Measurements from ENCODE around the gene RNF150. TPM values are rescaled to one million over a fixed set of nuclear protein-coding genes. Genes with fewer than 3 reads are reported as not detected.

The RNF150 gene
- polyA plus RNA-seq, 2 of the 4 experiments (the other 2 are of a cell fraction): 0.21 to 0.34 TPM

DNA sequence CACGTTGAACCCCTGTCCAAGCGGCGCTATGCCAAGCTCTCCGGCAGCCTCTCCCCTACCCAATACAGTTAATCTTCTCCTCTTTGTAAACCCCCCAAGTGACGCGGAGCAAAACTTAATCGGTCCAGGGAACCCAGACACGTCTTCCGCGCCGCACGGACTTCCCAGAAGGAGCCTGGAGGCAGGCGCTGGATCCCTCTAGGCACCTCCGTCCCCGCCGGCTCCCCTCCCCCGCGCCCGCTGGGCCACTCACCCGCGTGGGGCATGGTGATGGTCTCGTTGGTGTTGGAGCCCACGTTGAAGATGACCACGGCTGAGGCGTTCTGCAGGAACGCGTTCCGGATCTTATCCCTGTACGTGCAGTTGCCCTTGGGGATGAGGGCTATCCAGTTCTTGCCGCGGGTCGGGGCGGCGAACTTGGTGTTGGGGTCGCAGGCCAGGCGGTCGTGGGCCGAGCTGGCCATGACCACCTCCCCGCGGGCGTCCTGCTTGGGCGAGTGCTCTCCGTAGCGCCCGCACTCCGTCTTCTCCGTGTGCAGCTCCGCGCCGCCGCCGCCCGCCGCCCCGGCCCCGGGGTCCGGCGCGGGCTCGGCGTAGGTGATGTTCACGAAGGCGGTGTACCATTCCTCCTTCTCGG, 1.1 kb downstream of the RNF150 start:
- peak overlapping the region; percentile 51 to 84; a peak in 5 of 6 replicates for H3K27ac ChIP-seq
- POLR2A ChIA-PET: no interaction called here
- peak in 1 of 2 experiments; percentile 3; a peak in 2 of 6 replicates for ATAC-seq
- FAIRE-seq: no peak
- CTCF ChIA-PET: interaction anchor here (0.7 to 4.4 kb wide), 4 partner anchors 244 to 272 kb away, joined by 3 to 47 read pairs (median 4); no protein-coding TSS in a partner anchor
- 0 out of 3 replicates have a peak, but pooled peaks cover 3% of the 10 kb centered on the region for H3K4me1 ChIP-seq
- no peaks in the 10 kb centered on the region for H3K9me3 ChIP-seq
- TF ChIP-seq HDAC2 (IDR thresholded peaks at IDR 0.05): no peak
- TF ChIP-seq SMC3 (IDR thresholded peaks at IDR 0.05): no peak
- TF ChIP-seq HOXB5 (CRISPR knock-in tag; IDR thresholded peaks at IDR 0.05): no peak
- TF ChIP-seq NR3C1 (IDR thresholded peaks at IDR 0.05): no peak
- TF ChIP-seq, protein P1, sequence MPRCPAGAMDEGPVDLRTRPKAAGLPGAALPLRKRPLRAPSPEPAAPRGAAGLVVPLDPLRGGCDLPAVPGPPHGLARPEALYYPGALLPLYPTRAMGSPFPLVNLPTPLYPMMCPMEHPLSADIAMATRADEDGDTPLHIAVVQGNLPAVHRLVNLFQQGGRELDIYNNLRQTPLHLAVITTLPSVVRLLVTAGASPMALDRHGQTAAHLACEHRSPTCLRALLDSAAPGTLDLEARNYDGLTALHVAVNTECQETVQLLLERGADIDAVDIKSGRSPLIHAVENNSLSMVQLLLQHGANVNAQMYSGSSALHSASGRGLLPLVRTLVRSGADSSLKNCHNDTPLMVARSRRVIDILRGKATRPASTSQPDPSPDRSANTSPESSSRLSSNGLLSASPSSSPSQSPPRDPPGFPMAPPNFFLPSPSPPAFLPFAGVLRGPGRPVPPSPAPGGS (IDR thresholded peaks at IDR 0.05): no peak
- no peak for TF ChIP-seq EP300 (IDR thresholded peaks at IDR 0.05)
- TF ChIP-seq RARB (CRISPR knock-in tag; IDR thresholded peaks at IDR 0.05): no peak
- TF ChIP-seq POLR2A (IDR thresholded peaks at IDR 0.05; ENCODE audit: low read length): no peak
- TF ChIP-seq RNF2 (IDR thresholded peaks at IDR 0.05; ENCODE audit: borderline replicate concordance, low read depth): no peak
- H3K4me2 ChIP-seq: peak overlapping the region; percentile 97
- H3K4me3 ChIP-seq: peak overlapping the region; percentile 67
- WGBS (ENCODE audit: missing lambda C conversion rate): 83% methylated on average over 12 of the region's 64 CpGs
- no peak for DNase-seq (ENCODE audit: low read depth in 1 of 2, low spot score in 1 of 2)

DNA sequence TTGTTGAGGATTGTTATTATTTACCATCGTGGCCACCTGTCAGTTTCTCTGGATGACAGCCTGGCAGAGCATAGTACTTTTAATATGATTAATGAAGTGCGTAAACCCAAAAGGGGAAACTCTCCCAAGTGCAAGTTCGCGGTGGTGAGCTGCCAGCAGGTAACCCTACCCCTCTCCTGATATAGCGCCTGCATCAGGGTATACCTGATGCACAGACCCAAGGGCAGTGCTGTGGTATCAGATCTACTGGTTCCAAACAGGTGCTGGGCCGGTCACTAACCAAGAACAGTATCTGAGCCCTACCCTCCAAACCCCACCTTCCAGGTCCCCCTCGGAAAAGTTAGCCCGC, 1.6 kb downstream of the RNF150 start:
- Histone ChIP-seq H3K4me1 (0 out of 3 replicates have a peak, but pooled peaks cover 3% of the 10 kb centered on the region), H3K4me3 (no peak overlapping the region), H3K4me2 (peak overlapping the region; percentile 97; the same call in 1 of the 3 replicates), H3K27ac (no peak overlapping the region), H3K9me3 (no peaks in the 10 kb centered on the region)
- no peak for FAIRE-seq
- TF ChIP-seq KDM5A (IDR thresholded peaks at IDR 0.05): no peak
- TF ChIP-seq, protein P2, sequence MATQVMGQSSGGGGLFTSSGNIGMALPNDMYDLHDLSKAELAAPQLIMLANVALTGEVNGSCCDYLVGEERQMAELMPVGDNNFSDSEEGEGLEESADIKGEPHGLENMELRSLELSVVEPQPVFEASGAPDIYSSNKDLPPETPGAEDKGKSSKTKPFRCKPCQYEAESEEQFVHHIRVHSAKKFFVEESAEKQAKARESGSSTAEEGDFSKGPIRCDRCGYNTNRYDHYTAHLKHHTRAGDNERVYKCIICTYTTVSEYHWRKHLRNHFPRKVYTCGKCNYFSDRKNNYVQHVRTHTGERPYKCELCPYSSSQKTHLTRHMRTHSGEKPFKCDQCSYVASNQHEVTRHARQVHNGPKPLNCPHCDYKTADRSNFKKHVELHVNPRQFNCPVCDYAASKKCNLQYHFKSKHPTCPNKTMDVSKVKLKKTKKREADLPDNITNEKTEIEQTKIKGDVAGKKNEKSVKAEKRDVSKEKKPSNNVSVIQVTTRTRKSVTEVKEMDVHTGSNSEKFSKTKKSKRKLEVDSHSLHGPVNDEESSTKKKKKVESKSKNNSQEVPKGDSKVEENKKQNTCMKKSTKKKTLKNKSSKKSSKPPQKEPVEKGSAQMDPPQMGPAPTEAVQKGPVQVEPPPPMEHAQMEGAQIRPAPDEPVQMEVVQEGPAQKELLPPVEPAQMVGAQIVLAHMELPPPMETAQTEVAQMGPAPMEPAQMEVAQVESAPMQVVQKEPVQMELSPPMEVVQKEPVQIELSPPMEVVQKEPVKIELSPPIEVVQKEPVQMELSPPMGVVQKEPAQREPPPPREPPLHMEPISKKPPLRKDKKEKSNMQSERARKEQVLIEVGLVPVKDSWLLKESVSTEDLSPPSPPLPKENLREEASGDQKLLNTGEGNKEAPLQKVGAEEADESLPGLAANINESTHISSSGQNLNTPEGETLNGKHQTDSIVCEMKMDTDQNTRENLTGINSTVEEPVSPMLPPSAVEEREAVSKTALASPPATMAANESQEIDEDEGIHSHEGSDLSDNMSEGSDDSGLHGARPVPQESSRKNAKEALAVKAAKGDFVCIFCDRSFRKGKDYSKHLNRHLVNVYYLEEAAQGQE (IDR thresholded peaks at IDR 0.05): no peak
- TF ChIP-seq NPAS2 (CRISPR knock-in tag; IDR thresholded peaks at IDR 0.05; ENCODE audit: borderline replicate concordance): no peak
- TF ChIP-seq, protein P3, sequence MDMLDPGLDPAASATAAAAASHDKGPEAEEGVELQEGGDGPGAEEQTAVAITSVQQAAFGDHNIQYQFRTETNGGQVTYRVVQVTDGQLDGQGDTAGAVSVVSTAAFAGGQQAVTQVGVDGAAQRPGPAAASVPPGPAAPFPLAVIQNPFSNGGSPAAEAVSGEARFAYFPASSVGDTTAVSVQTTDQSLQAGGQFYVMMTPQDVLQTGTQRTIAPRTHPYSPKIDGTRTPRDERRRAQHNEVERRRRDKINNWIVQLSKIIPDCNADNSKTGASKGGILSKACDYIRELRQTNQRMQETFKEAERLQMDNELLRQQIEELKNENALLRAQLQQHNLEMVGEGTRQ (IDR thresholded peaks at IDR 0.05): no peak
- ChIA-PET POLR2A (no interaction called here), CTCF (interaction anchor here (0.7 to 4.4 kb wide), 2 partner anchors 260 to 272 kb away, joined by 3 to 47 read pairs; no protein-coding TSS in a partner anchor)
- WGBS (ENCODE audit: missing lambda C conversion rate): 89% methylated on average over 8 of the region's 8 CpGs
- no peak for DNase-seq (ENCODE audit: low read depth in 1 of 2, low spot score in 1 of 2)
- ATAC-seq: no peak

DNA sequence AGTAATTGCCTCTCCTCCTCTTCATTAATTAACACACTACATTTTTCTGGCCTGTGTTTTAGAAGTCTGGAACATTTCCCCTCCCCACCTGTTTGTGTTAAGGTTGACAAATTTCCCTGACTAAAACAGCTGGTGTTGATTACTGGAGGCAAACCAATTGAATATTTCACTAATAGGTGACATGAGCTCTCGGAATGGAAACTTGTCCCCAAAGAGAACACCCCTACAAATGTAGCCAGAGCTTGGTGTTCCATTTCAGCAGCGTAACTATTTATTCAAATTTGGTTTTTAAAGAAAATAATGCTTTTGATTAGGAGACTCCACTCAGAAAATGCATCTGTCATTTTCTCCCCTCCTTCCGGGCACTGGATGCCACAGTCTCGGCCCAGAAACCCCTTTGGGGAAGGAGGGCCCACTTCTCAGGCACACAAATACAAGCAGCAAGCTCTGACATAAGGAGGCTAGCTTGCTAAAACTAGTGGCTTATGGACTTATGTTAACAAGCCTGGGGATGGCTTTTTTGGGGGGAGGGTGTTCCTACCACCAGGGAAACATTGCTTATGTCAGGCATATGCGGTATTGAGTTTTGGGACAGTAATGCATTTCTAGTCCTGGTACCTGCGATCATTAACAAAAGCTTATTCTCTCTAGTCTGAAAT, 2.2 kb downstream of the RNF150 start:
- FAIRE-seq (no peak), ATAC-seq (no peak), DNase-seq (ENCODE audit: low read depth in 1 of 2, low spot score in 1 of 2) (no peak)
- Histone ChIP-seq H3K4me3 (no peak overlapping the region), H3K9me3 (no peaks in the 10 kb centered on the region), H3K4me1 (0 out of 3 replicates have a peak, but pooled peaks cover 3% of the 10 kb centered on the region), H3K4me2 (no peak overlapping the region), H3K27ac (no peak overlapping the region)
- 91% methylated on average over 6 of the region's 6 CpGs for WGBS (ENCODE audit: missing lambda C conversion rate)
- ChIA-PET POLR2A (no interaction called here), CTCF (interaction anchor here (0.7 kb wide), 1 partner anchor 260 kb away, joined by 3 read pairs; no protein-coding TSS in a partner anchor)
- TF ChIP-seq HOXB13 (CRISPR knock-in tag; IDR thresholded peaks at IDR 0.05; ENCODE audit: low read depth) (no peak), POLR2A (IDR thresholded peaks at IDR 0.05; ENCODE audit: low read length) (no peak), POLR2AphosphoS2 (conservative IDR thresholded peaks at IDR 0.05; ENCODE audit: low read length) (no peak)

All from A549 (cell line).